K562 (cell line): ENCODE measurements around the gene NELL1. TPM values are rescaled to one million over a fixed set of nuclear protein-coding genes. Genes with fewer than 3 reads are reported as not detected.

ENCODE experiments used
- CBX8 ChIP-seq: fragments of 200-600 bp; sonication (generic); IDR thresholded peaks from 2 replicates; pipeline ENCODE4 v1.6.1; 2012; ENCODE audit warnings: borderline replicate concordance, mixed run types, low read depth, mild to moderate bottlenecking, moderate library complexity, mixed read lengths, low read length, control low read depth, inconsistent platforms; ENCODE audit not compliant: poor library complexity, severe bottlenecking; ENCODE audit errors: extremely low read depth
- HBP1 ChIP-seq: fragments of 450-650 bp; formaldehyde crosslinking; IDR thresholded peaks from 2 replicates; pipeline ENCODE4 v1.4.0; 2022; ENCODE audit warnings: missing genetic modification characterization
- HDAC6 ChIP-seq: IDR thresholded peaks from 2 replicates; pipeline ENCODE4 v1.6.1; 2012; ENCODE audit warnings: low read depth, mild to moderate bottlenecking, control low read depth, inconsistent platforms, low read length, moderate library complexity
- SLC30A9 ChIP-seq: fragments of 250-450 bp; sonication (Bioruptor Pico); IDR thresholded peaks from 2 replicates; pipeline ENCODE4 v1.8.0; 2022; ENCODE audit warnings: mild to moderate bottlenecking, moderate library complexity
- ZBTB11 ChIP-seq, 3 experiments: fragments of 200-800 bp in 1 of 3; fragments of 250-450 bp in 1 of 3; fragments of 450-650 bp in 1 of 3; sonication (Bioruptor Pico) in 1 of 3; sonication (Bioruptor generic) in 1 of 3; formaldehyde crosslinking in 1 of 3; IDR thresholded peaks; 2 replicates each; pipeline versions ENCODE4 v1.6.1 to v1.8.0; 2016 to 2022; ENCODE audit warnings: mild to moderate bottlenecking in 2 of 3, missing genetic modification characterization in 2 of 3, missing compliant biosample characterization in 1 of 3, moderate library complexity in 1 of 3
- polyA plus RNA-seq, 8 experiments: library from polyadenylated mRNA; depleted of rRNA in 4 of 8; stranded (reverse) in 5 of 8; unstranded in 3 of 8; fragments of >200 nt; fragmentation: Nextera tagmentation in 2 of 8; fragmentation: Illumina TruSeq in 1 of 8; extraction: Ambion mirVana in 2 of 8; extraction: Trizol in 1 of 8; gene quantifications; 2 replicates each; pipeline versions ENCODE4 v1.2.1 to v1.2.3, GENCODE V29; 2011 to 2014; ENCODE audit warnings: inconsistent platforms in 1 of 8, missing spikeins in 1 of 8
- total RNA-seq, 7 experiments: library from RNA; depleted of rRNA in 6 of 7; stranded (reverse); fragments of >200 nt in 6 of 7; fragmentation: Illumina TruSeq in 2 of 7; extraction: Trizol in 2 of 7; gene quantifications; 2 replicates each; pipeline versions ENCODE4 v1.2.1 to v1.2.3, GENCODE V29; 2011 to 2021; ENCODE audit warnings: low replicate concordance in 1 of 7
- TF ChIP-seq, protein P1 (sequence below): fragments of 450-650 bp; IDR thresholded peaks from one replicate; pipeline ENCODE4 v1.6.1; 2018; ENCODE audit warnings: mild to moderate bottlenecking, moderate library complexity; ENCODE audit not compliant: partially characterized antibody

Gene NELL1
- total and polyA plus RNA-seq, 9 of the 15 experiments (the other 6 are each of a cell fraction or from before 2014, with no cell fraction given) = not detected

GRCh38 chr11:21385669-21386440 is 716.5 kb downstream of the NELL1 start (continued):
- no peak for TF ChIP-seq ZBTB11 (CRISPR knock-in tag; IDR thresholded peaks at IDR 0.05)
- TF ChIP-seq, protein P1, sequence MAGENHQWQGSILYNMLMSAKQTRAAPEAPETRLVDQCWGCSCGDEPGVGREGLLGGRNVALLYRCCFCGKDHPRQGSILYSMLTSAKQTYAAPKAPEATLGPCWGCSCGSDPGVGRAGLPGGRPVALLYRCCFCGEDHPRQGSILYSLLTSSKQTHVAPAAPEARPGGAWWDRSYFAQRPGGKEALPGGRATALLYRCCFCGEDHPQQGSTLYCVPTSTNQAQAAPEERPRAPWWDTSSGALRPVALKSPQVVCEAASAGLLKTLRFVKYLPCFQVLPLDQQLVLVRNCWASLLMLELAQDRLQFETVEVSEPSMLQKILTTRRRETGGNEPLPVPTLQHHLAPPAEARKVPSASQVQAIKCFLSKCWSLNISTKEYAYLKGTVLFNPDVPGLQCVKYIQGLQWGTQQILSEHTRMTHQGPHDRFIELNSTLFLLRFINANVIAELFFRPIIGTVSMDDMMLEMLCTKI = no peak
- TF ChIP-seq CBX8 = no peak
- no peak for TF ChIP-seq HDAC6
- TF ChIP-seq HBP1 (CRISPR knock-in tag) = no peak
- no peak for TF ChIP-seq SLC30A9
